HCT116 (cell line): ENCODE results near the gene MVK. TPM values are rescaled to one million over a fixed set of nuclear protein-coding genes. Genes with fewer than 3 reads are reported as not detected.

ENCODE experiments used
- ATAC-seq: fragments of 200-7000 bp; cut with Tn5 transposase; 2 replicates; pipeline ENCODE4 v1.9.1; 2020; ENCODE audit warnings: mild to moderate bottlenecking, moderate library complexity
- BruUV-seq: library from RNA; stranded (reverse); fragments of 400-500 nt; replicated peaks from 2 replicates; lab custom pipeline; 2021; lab: Mats Ljungman, UMichigan
- CTCF ChIA-PET: fragments of 300-600 bp; sonication (Branson Sonifier 250); formaldehyde crosslinking; loops from one replicate; lab custom pipeline; 2021; ENCODE audit warnings: antibody characterized with exemption; lab: Charles Lee
- POLR2A ChIA-PET: fragments of 300-600, 350-600 bp; sonication (Branson Sonifier 250); formaldehyde crosslinking; loops from one replicate; lab custom pipeline; 2021; ENCODE audit warnings: antibody characterized with exemption; lab: Charles Lee
- RAD21 ChIA-PET, 2 experiments: fragments of 300-600 bp; sonication (Branson Sonifier 250); formaldehyde crosslinking; loops; one replicate each; lab custom pipeline; 2023; ENCODE audit warnings: low total read pairs in 2 of 2; ENCODE audit not compliant: uncharacterized antibody in 2 of 2, unreplicated experiment in 2 of 2, low non-redundant PET in 1 of 2; lab: Charles Lee
- DNase-seq: peaks from one replicate; pipeline ENCODE4 v3.0.0-alpha.2; 2010; ENCODE audit warnings: low read depth, low spot score
- H2AFZ ChIP-seq: fragments of 200-600 bp; shearing (Covaris generic), sonication (generic); 2 replicates; pipeline ENCODE4 v1.6.1; 2017; ENCODE audit warnings: low read depth, mixed run types, mixed read lengths, antibody characterized with exemption, low read length; ENCODE audit not compliant: poor library complexity, severe bottlenecking
- H3K27ac ChIP-seq: 2 replicates; pipeline ENCODE4 v1.5.1; 2012; ENCODE audit warnings: low read depth, low read length
- H3K27me3 ChIP-seq: fragments of 200-600 bp; sonication (generic); 2 replicates; pipeline ENCODE4 v1.6.1; 2016; ENCODE audit warnings: mixed run types, low read length, mixed read lengths; ENCODE audit not compliant: insufficient read depth
- H3K36me3 ChIP-seq, 2 experiments: fragments of 200-500 bp in 1 of 2; fragments of 200-600 bp in 1 of 2; sonication (Bioruptor generic) in 1 of 2; sonication (generic) in 1 of 2; 2 replicates each; pipeline versions ENCODE4 v1.5.1 to v1.6.1; 2014 to 2016; ENCODE audit warnings: low read length in 2 of 2, inconsistent platforms in 1 of 2, mixed read lengths in 1 of 2, mixed run types in 1 of 2; ENCODE audit not compliant: insufficient read depth in 2 of 2, control insufficient read depth in 1 of 2
- H3K4me1 ChIP-seq, 2 experiments: fragments of 200-600 bp in 1 of 2; sonication (generic) in 1 of 2; 2 replicates each; pipeline versions ENCODE4 v1.5.1 to v1.6.1; 2012 to 2017; ENCODE audit warnings: low read length in 2 of 2, inconsistent platforms in 1 of 2, mild to moderate bottlenecking in 1 of 2, mixed read lengths in 1 of 2, mixed run types in 1 of 2, moderate library complexity in 1 of 2; ENCODE audit not compliant: insufficient read depth in 2 of 2, control insufficient read depth in 1 of 2
- H3K4me2 ChIP-seq: fragments of 200-600 bp; sonication (generic); 2 replicates; pipeline ENCODE4 v1.6.1; 2017; ENCODE audit warnings: mixed run types, low read length, mixed read lengths
- H3K4me3 ChIP-seq, 2 experiments: fragments of 200-600 bp in 1 of 2; sonication (generic) in 1 of 2; replicated peaks in 1 of 2; 2 replicates each; pipeline ENCODE4 v1.5.1; 2011 to 2016; ENCODE audit warnings: low read length in 2 of 2, control low read depth in 1 of 2, low read depth in 1 of 2, mild to moderate bottlenecking in 1 of 2, mixed read lengths in 1 of 2, mixed run types in 1 of 2
- H3K79me2 ChIP-seq: fragments of 200-600 bp; sonication (generic); 2 replicates; pipeline ENCODE4 v1.6.1; 2017; ENCODE audit warnings: mild to moderate bottlenecking, mixed run types, low read length, moderate library complexity, mixed read lengths; ENCODE audit not compliant: insufficient read depth
- H3K9ac ChIP-seq: fragments of 200-600 bp; sonication (generic); 2 replicates; pipeline ENCODE4 v1.6.1; 2016; ENCODE audit warnings: low read length, mixed read lengths
- H3K9me2 ChIP-seq: fragments of 200-600 bp; sonication (generic), shearing (Covaris generic); 2 replicates; pipeline ENCODE4 v1.6.1; 2017; ENCODE audit warnings: mixed run types, mild to moderate bottlenecking, moderate library complexity; ENCODE audit not compliant: insufficient read depth
- H3K9me3 ChIP-seq, 2 experiments: fragments of 200-500 bp in 1 of 2; fragments of 200-600 bp in 1 of 2; sonication (Bioruptor generic) in 1 of 2; sonication (generic) in 1 of 2; 2 replicates each; pipeline ENCODE4 v1.6.1; 2014 to 2017; ENCODE audit warnings: low read length in 2 of 2, mixed read lengths in 2 of 2, inconsistent platforms in 1 of 2, low read depth in 1 of 2, mild to moderate bottlenecking in 1 of 2, mixed run types in 1 of 2, moderate library complexity in 1 of 2; ENCODE audit not compliant: control insufficient read depth in 1 of 2, insufficient read depth in 1 of 2
- H4K20me1 ChIP-seq: fragments of 200-600 bp; sonication (generic), shearing (Covaris generic); 2 replicates; pipeline ENCODE4 v1.6.1; 2017; ENCODE audit warnings: mixed run types, mild to moderate bottlenecking, moderate library complexity; ENCODE audit not compliant: insufficient read depth
- CBX3 ChIP-seq: IDR thresholded peaks from 2 replicates; pipeline ENCODE4 v1.6.1; 2012; ENCODE audit warnings: low read depth
- CEBPB ChIP-seq: IDR thresholded peaks from 2 replicates; pipeline ENCODE4 v1.6.1; 2012; ENCODE audit warnings: low read depth
- JUND ChIP-seq: IDR thresholded peaks from 2 replicates; pipeline ENCODE4 v1.6.1; 2012
- POLR2A ChIP-seq: IDR thresholded peaks from 2 replicates; pipeline ENCODE4 v1.7.0; 2011; ENCODE audit warnings: borderline replicate concordance; ENCODE audit not compliant: insufficient read depth, insufficient read length; ENCODE audit errors: extremely low read depth
- RAD21 ChIP-seq: IDR thresholded peaks from 2 replicates; pipeline ENCODE4 v1.6.1; 2012; ENCODE audit warnings: low read depth, mild to moderate bottlenecking
- SIN3A ChIP-seq: IDR thresholded peaks from 2 replicates; pipeline ENCODE4 v1.6.1; 2012; ENCODE audit warnings: low read depth
- SRF ChIP-seq: IDR thresholded peaks from 2 replicates; pipeline ENCODE4 v1.6.1; 2012; ENCODE audit warnings: low read depth
- TCF7L2 ChIP-seq: IDR thresholded peaks from 2 replicates; pipeline ENCODE4 v1.7.0; 2011; ENCODE audit warnings: borderline replicate concordance, inconsistent platforms; ENCODE audit not compliant: insufficient read depth, insufficient read length; ENCODE audit errors: extremely low read depth
- ZNF274 ChIP-seq: fragments of 200-500 bp; sonication (Bioruptor generic); IDR thresholded peaks from 2 replicates; pipeline ENCODE4 v1.6.1; 2014; ENCODE audit warnings: mild to moderate bottlenecking, low read depth, low read length, inconsistent platforms
- intact Hi-C: fragments of 100-400 bp; cut with micrococcal nuclease; formaldehyde crosslinking; loops from 2 replicates; pipeline ENCODE4 v1.10.0; 2022
- total RNA-seq: library from RNA; stranded (reverse); gene quantifications from one replicate; pipeline ENCODE4 v1.2.1, GENCODE V29; 2021; ENCODE audit not compliant: unreplicated experiment
- TF ChIP-seq, protein P1 (sequence below): IDR thresholded peaks from 2 replicates; pipeline ENCODE4 v1.6.1; 2012; ENCODE audit warnings: low read depth
- TF ChIP-seq, protein P2 (sequence below): IDR thresholded peaks from 2 replicates; pipeline ENCODE4 v1.6.1; 2012
- TF ChIP-seq, protein P3 (sequence below), 3 experiments: fragments of 200-600 bp in 1 of 3; sonication (generic) in 1 of 3; IDR thresholded peaks in 2 of 3; conservative IDR thresholded peaks in 1 of 3; 2 replicates each; pipeline ENCODE4 v1.5.1; 2012 to 2017; ENCODE audit warnings: low read depth in 2 of 3, low read length in 2 of 3, antibody characterized with exemption in 1 of 3, borderline replicate concordance in 1 of 3, control low read depth in 1 of 3, mild to moderate bottlenecking in 1 of 3, mixed read lengths in 1 of 3, mixed run types in 1 of 3, moderate library complexity in 1 of 3; ENCODE audit not compliant: insufficient read depth in 1 of 3
- TF ChIP-seq, protein P4 (sequence below): IDR thresholded peaks from 2 replicates; pipeline ENCODE4 v1.6.1; 2012

Gene MVK
- total RNA-seq, 1 experiment from 2014 or later: 17.3 TPM

DNA sequence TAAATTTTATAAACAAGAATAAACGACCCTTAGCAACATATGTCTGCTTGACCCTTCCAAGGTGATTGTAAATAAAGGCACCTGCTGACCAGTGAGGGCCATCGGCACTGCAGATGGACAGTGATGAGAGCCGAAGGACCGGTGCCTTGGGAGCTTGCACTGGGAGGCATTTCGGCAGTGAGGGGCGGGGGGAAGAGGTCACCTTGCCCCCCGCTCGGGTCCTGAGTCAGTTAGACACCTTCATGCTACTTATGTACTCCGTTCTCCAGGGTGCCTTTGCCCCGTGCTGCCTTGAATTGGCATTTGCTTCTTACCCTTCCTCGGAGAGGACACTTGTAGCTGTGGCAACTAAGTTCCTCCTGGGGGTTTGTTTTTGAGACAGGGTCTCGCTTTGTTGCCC lies 23.3 kb upstream of the MVK start:
- no peak overlapping the region for H3K9ac ChIP-seq
- H3K27ac ChIP-seq: no peak overlapping the region
- H3K79me2 ChIP-seq: no peaks in the 10 kb centered on the region
- ChIA-PET RAD21 (no interaction called here), CTCF (no interaction called here), POLR2A (no interaction called here)
- H3K27me3 ChIP-seq: peaks cover 24% of the 10 kb centered on the region; the same call in 1 of the 2 replicates
- peaks cover 0 to 1% of the 10 kb centered on the region in 2 experiments; a peak in 2 of 4 replicates for H3K4me1 ChIP-seq
- no peaks in the 10 kb centered on the region for H4K20me1 ChIP-seq
- no peaks in the 10 kb centered on the region for H3K36me3 ChIP-seq
- H3K4me3 ChIP-seq: no peak overlapping the region
- TF ChIP-seq, protein P1, sequence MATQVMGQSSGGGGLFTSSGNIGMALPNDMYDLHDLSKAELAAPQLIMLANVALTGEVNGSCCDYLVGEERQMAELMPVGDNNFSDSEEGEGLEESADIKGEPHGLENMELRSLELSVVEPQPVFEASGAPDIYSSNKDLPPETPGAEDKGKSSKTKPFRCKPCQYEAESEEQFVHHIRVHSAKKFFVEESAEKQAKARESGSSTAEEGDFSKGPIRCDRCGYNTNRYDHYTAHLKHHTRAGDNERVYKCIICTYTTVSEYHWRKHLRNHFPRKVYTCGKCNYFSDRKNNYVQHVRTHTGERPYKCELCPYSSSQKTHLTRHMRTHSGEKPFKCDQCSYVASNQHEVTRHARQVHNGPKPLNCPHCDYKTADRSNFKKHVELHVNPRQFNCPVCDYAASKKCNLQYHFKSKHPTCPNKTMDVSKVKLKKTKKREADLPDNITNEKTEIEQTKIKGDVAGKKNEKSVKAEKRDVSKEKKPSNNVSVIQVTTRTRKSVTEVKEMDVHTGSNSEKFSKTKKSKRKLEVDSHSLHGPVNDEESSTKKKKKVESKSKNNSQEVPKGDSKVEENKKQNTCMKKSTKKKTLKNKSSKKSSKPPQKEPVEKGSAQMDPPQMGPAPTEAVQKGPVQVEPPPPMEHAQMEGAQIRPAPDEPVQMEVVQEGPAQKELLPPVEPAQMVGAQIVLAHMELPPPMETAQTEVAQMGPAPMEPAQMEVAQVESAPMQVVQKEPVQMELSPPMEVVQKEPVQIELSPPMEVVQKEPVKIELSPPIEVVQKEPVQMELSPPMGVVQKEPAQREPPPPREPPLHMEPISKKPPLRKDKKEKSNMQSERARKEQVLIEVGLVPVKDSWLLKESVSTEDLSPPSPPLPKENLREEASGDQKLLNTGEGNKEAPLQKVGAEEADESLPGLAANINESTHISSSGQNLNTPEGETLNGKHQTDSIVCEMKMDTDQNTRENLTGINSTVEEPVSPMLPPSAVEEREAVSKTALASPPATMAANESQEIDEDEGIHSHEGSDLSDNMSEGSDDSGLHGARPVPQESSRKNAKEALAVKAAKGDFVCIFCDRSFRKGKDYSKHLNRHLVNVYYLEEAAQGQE: no peak
- TF ChIP-seq RAD21 (no peak), CEBPB (no peak), JUND (no peak), CBX3 (no peak), POLR2A (no peak), ZNF274 (no peak), SIN3A (no peak), TCF7L2 (no peak), SRF (no peak)
- TF ChIP-seq, protein P2, sequence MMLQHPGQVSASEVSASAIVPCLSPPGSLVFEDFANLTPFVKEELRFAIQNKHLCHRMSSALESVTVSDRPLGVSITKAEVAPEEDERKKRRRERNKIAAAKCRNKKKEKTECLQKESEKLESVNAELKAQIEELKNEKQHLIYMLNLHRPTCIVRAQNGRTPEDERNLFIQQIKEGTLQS: no peak
- TF ChIP-seq, protein P3, sequence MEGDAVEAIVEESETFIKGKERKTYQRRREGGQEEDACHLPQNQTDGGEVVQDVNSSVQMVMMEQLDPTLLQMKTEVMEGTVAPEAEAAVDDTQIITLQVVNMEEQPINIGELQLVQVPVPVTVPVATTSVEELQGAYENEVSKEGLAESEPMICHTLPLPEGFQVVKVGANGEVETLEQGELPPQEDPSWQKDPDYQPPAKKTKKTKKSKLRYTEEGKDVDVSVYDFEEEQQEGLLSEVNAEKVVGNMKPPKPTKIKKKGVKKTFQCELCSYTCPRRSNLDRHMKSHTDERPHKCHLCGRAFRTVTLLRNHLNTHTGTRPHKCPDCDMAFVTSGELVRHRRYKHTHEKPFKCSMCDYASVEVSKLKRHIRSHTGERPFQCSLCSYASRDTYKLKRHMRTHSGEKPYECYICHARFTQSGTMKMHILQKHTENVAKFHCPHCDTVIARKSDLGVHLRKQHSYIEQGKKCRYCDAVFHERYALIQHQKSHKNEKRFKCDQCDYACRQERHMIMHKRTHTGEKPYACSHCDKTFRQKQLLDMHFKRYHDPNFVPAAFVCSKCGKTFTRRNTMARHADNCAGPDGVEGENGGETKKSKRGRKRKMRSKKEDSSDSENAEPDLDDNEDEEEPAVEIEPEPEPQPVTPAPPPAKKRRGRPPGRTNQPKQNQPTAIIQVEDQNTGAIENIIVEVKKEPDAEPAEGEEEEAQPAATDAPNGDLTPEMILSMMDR (IDR thresholded peaks at IDR 0.05 in 2 of 3, conservative IDR thresholded peaks at IDR 0.05 in 1 of 3; ENCODE audit: borderline replicate concordance in 1 of 3, insufficient read depth in 1 of 3, low read depth in 2 of 3, low read length in 2 of 3): no peak
- TF ChIP-seq, protein P4, sequence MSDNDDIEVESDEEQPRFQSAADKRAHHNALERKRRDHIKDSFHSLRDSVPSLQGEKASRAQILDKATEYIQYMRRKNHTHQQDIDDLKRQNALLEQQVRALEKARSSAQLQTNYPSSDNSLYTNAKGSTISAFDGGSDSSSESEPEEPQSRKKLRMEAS: no peak
- no peaks in the 10 kb centered on the region for H3K9me3 ChIP-seq
- DNase-seq: no peak
- no peaks in the 10 kb centered on the region for H3K9me2 ChIP-seq
- intact Hi-C loops: no loop called here
- ATAC-seq: no peak
- no TSS peak for BruUV-seq
- no peak overlapping the region for H3K4me2 ChIP-seq
- no peak overlapping the region for H2AFZ ChIP-seq
